Omental fat pad (tissue), 4 donors: Measurements from ENCODE around the gene TMUB2. TPM values are rescaled to one million over a fixed set of nuclear protein-coding genes. Genes with fewer than 3 reads are reported as not detected.

Source experiments
- ATAC-seq: fragments of 150-250 bp; one replicate; pipeline ENCODE4 v1.9.1; 2016; ENCODE audit warnings: mild to moderate bottlenecking, moderate library complexity; ENCODE audit not compliant: low FRiP score
- DNase-seq: peaks from one replicate; pipeline ENCODE4 v3.0.0-alpha.2; 2019; ENCODE audit warnings: low spot score
- total RNA-seq, 4 donors: library from RNA; depleted of rRNA; stranded (reverse); fragments of >200 nt; gene quantifications; one replicate each; pipeline ENCODE4 v1.1.0, GENCODE V29; 2016
- TF ChIP-seq, protein P1 (sequence below), 3 donors: fragments of 450-650 bp; IDR thresholded peaks; one replicate each; pipeline ENCODE4 v1.5.1; 2016 to 2017; ENCODE audit warnings: antibody characterized with exemption in 3 of 3, mild to moderate bottlenecking in 3 of 3, moderate library complexity in 2 of 3

The TMUB2 gene
- total RNA-seq, 4 donors from 2014 or later, result 31.7 to 41.2 (median 35.8) TPM

- ATAC-seq (no peak), DNase-seq (no peak)
- TF ChIP-seq, protein P1, sequence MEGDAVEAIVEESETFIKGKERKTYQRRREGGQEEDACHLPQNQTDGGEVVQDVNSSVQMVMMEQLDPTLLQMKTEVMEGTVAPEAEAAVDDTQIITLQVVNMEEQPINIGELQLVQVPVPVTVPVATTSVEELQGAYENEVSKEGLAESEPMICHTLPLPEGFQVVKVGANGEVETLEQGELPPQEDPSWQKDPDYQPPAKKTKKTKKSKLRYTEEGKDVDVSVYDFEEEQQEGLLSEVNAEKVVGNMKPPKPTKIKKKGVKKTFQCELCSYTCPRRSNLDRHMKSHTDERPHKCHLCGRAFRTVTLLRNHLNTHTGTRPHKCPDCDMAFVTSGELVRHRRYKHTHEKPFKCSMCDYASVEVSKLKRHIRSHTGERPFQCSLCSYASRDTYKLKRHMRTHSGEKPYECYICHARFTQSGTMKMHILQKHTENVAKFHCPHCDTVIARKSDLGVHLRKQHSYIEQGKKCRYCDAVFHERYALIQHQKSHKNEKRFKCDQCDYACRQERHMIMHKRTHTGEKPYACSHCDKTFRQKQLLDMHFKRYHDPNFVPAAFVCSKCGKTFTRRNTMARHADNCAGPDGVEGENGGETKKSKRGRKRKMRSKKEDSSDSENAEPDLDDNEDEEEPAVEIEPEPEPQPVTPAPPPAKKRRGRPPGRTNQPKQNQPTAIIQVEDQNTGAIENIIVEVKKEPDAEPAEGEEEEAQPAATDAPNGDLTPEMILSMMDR (IDR thresholded peaks at IDR 0.05), result no peak
These were observed 36.9 kb upstream of the TMUB2 start for GRCh38 chr17:44149750-44150329.

DNA sequence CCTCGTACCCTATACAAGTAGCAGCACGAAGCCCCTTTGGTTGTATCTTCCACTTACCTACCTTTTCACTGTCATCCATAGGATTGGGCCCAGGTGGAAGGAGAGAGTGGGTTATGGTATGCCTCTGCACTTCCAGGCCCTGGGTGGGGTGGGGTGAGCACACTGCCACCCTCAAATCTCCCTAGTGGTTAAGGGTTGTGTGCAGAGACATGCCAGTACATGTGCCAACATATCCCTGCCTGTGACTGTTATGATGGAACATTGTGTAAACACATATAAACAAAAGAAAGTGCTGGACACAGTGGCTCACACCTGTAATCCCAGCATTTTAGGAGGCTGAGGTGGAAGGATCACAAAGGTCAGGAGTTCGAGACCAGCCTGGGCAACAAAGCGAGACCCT lies 33.9 kb upstream of the TMUB2 start:
- ATAC-seq (no peak), DNase-seq (no peak)
- TF ChIP-seq, protein P1 (IDR thresholded peaks at IDR 0.05), result no peak

GRCh38 chr17:44155488-44155887 lies 31.3 kb upstream of the TMUB2 start:
- DNase-seq, result no peak
- no peak for ATAC-seq
- TF ChIP-seq, protein P1 (IDR thresholded peaks at IDR 0.05), result no peak

DNA sequence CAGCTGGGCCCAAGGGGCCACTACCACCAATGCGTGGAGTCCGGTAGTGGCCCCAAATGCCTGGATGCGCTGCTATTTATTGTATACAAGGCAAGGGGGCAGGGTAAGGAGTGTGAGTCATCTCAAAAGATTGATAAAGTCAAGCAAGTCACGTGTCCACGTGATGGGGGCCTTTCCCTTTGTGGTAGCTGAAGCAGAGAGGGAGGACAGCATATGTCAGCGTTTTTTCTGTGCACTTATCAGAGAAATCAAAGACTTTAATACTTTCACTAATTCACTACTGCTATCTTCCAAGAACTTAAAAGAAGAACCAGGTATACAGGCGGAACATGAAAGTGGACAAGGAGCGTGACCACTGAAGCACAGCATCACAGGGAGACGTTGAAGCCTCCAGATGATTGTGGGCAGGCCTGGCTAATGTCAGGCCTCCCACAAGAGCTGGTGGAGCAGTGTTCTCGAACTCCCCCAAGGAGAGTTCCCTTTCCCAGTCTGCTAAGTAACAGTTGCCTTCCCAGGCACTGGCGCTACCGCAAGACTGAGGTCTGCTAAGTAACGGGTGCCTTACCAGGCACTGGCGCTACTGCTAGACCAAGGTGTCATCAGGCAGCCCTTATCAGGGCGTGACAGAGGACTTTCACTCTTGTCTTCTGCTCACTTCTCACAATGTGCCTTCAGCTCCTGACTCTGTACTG lies 27.1 kb upstream of the TMUB2 start:
- DNase-seq (no peak), ATAC-seq (no peak)
- TF ChIP-seq, protein P1 (IDR thresholded peaks at IDR 0.05), result no peak

DNA sequence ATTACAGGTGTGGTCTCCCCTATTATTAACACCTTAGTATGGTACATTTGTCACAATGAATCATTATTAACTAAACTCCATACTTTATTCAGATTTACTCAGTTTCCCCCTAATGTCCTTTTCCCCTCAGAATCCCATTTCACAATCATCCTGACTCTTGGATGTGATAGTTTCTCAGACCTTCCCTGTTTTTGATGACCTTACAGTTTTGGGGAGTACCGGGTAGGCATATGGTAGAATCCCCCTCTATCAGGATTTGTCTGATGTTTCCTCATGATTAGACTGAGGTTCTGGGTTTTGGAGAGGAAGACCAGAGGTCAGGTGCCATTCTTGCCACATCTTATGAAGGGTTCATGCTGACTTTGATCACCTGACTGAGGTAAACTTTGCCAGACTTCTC lies 22.3 kb upstream of the TMUB2 start:
- DNase-seq (no peak), ATAC-seq (no peak)
- TF ChIP-seq, protein P1 (IDR thresholded peaks at IDR 0.05), result no peak

GRCh38 chr17:44167181-44167861 lies 19.5 kb upstream of the TMUB2 start:
- DNase-seq (no peak), ATAC-seq (no peak)
- TF ChIP-seq, protein P1 (IDR thresholded peaks at IDR 0.05), result no peak
